Limb (tissue), 2 donors: ENCODE results near the gene TNFRSF8.
"Not testable (repeated sequence)": the region's sequence is repeated elsewhere in the genome, so short reads cannot be mapped to it uniquely, and the experiment has no call there.

ENCODE experiments used
- DNase-seq, 2 donors: peaks; one replicate each; pipeline ENCODE4 v3.0.0-alpha.2; 2016; ENCODE audit errors: extremely low spot score in 2 of 2

Gene TNFRSF8

DNA sequence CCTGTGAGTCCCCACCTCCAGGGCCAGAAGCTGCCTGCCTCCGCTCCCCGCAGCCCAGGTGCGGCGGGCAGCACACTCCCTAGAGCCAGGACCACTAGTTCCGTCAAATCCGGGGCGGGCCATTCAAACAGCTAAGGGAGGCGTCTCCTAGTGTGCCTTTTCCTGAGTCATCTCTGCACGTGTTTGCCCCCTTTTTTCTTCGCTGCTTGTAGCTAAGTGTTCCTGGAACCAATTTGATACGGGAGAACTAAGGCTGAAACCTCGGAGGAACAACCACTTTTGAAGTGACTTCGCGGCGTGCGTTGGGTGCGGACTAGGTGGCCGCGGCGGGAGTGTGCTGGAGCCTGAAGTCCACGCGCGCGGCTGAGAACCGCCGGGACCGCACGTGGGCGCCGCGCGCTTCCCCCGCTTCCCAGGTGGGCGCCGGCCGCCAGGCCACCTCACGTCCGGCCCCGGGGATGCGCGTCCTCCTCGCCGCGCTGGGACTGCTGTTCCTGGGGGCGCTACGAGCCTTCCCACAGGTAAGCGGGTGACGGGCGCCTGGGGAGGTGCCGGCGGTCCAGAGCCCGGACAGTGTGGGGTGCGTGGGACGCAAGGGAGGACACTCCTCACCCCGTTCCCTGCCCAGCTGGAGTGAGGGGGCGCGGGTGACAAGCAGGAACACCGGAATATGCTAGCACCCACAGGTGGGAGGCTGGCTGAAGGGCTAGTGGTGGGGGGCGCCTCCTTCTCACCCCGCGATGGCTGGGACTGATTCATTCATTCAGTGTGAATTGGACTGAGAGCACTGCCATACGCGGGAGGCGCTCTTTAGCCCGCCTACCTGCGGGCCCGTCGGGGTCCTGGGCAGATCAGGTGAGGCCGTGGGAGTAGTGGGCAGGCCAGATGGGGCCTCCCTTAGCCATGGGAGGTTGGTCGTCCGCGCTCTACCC is at the start of gene TNFRSF8:
TNFRSF8 (plus strand) TSS at position 163 of the 932 bp plus-strand sequence; CDS start at position 459, 296 bp downstream.
- no peak for DNase-seq

DNA sequence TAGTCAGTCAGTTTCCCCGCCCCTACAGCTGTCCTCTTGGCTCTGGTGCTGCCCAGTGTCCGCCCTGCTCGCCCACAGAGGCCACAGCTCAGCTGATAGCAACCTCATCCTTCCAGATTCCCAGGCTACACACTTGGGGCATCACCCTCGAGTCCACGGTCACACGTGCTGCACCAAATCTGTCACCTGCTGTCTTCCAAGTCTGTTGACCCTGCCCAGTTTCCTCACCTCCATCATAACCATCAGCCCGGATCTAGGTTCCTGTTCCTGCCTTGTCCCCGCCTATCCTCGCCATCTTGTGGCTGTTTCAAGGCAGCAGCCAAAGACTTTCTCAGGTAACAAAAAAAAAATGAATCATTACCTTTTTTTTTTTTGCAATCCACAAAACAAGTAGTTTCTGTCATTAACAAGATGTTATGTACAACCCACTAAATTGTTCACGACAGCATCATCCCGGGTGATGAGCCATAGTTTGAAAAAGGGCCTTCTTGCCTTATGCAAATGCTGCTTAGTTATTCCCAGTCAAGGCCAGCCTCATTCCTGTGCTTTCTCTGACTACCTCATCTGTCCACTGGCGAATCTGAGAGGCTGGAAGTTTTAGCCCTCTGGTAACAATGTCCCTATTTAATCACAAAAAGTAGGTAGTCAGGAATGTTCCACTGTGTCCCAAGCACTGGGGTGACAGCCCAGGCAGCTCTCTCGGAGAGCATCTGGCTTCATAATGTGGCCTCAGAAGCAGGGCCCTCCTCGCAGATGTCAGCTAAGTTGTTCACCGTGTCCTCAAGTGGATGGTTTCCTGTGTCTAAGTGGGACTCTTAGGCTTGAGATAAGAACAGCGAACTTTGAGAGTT is 48.7 kb upstream of the TNFRSF8 start:
- DNase-seq, result no peak

DNA sequence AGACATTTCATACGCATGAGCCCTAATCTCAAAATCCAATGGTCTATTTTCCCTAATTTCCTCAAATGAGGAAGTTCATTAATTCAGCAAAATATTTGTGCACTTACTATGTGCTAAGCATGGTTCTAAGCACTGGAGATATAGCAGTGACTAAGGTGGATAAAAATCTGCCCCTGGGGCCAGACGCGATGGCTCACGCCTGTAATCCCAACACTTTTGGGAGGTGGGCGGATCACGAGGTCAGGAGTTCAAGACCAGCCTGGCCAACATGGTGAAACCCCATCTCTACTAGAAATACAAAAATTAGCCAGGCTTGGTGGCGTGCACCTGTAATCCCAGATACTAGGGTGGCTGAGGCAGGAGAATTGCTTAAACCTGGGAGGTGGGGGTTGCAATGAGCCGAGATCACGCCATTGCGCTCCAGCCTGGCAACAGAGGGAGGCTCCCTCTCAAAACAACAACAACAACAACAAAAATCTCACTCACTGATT is 48.1 kb upstream of the TNFRSF8 start:
- DNase-seq, result no peak

DNA sequence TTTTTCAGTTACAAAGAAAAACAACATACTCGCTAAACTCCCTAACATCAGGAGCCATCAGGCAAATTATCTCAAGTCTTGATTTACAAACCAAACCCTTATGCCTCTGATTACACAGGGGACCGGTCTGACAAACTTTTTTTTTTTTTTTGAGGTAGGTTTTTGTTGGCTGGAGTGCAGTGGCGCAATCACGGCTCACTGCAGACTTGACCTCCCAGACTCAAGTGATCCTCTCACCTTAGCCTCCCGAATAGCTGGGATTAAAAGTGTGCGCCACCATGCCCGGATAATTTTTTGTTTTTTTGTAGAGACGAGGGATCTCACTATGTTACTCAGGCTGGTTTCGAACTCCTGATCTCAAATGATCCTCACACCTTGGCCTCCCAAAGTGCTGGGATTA is 47.6 kb upstream of the TNFRSF8 start:
- no peak for DNase-seq

DNA sequence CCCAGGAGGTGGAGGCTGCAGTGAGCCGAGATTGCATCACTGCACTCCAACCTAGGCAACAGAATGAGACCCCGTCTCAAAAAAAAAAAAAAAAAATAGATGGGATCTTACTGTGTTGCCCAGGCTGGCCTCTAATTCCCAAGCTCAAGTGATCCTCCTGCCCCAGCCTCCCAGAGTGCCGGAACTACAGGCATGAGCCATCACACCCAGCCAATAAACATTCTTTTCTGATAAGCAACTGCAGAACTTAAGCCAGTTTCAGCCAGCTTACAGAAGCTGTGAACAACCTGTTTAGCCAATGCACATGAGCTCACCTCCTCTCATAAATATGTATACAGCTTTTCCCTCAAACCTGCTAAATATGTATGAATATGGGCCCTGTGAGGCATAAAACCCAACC is 46.9 kb upstream of the TNFRSF8 start:
- no peak for DNase-seq

DNA sequence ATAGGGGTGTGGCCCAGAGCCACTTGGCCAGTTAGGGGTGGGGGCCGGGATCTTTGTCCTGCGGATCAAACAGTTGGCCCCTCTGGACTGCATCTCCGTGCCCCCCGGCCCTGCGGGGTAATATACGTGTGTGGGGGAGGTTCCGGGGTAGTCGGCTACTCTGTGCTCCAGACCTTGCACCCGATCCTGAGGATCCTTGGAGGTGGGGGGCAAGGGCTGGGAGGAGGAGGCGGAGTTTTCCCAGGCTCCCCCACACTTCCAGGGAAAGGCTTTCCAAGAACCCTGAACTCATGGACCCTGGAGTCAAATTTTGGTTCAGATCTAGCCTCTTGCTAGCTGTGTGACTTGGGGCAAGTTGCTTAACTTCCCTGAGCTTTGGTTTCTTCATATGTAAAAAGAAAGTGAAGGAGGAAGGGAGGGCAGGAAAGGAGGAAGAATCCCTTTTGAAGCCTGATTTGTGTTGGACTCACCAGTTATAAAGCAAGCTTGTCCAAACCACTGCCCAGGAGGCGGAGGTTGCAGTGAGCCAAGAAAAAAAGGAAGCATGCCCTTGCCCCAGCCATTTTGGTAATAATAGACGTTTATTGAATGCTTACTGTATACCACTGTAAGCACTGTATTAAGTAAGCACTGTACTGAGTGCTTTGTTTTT is 43.1 kb upstream of the TNFRSF8 start:
- no peak for DNase-seq

DNA sequence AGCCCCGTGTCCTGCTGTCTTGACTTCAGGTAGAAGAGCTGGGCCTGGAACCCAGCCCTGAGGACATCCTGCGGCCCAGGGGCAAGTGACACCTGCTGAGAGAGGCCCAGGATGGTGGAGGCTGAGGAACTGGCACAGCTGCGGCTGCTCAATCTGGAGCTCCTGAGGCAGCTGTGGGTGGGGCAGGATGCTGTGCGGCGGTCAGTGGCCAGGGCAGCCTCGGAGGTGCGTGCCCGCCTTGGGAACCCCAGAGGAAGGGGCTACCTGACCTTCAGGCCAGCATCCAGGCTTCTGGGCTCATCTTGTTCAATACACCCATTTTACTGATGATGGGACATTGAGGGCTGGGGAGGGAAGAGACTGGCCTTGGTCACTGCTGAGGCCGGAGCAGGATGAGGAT is 41.5 kb upstream of the TNFRSF8 start:
- no peak for DNase-seq

DNA sequence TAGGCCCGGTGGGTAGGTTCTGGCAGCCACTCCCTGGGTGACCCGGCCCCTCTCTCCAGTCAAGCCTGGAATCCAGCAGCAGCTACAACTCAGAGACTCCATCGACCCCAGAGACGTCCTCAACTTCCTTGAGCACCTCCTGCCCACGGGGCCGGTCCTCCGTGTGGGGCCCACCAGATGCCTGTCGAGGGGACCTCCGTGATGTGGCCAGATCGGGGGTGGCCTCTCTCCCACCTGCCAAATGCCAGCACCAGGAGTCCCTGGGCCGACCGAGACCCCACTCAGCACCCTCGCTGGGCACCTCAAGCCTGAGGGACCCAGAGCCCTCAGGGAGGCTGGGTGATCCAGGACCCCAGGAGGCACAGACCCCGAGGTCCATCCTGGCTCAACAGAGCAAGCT is 41.1 kb upstream of the TNFRSF8 start:
- no peak for DNase-seq

DNA sequence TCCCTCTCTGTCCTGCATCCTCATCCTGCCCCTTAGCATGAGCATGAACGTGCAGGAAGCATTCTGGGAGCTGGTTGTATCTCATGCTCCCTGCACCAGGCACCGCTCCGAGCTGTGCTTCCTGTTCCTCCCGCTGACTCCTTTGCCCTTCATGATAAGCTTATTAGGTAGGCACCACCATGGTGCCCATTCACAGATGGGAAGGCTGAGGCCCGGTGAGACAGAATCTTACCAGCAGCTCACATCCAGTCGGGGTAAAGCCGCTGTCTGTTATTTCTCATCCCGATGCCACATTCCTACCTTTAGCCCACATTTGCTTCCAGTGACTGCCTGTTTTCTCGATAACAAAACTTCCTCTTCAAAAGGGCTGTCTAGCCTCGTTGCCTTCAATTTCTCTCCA is 36.5 kb upstream of the TNFRSF8 start:
- no peak for DNase-seq

DNA sequence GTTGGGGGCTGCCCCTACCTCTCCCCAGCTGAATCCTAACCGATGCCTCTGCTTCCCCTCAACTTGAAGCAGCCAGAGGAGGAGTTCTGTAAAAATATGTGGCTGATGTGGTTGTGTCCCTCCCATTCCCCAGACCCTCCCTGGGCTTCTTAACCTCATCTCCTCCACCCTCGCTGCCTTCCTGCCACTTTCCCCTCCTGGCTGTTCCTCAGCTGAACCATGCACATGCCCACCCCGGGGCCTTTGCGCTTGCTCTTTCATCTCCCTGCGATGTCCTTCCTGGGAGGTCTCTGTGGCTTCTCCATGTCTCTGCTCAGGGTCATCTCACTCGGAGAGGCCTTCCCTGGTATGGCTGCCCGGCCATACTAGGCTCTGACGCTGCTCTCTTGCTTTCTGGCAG is 34.9 kb upstream of the TNFRSF8 start:
- DNase-seq, result no peak

DNA sequence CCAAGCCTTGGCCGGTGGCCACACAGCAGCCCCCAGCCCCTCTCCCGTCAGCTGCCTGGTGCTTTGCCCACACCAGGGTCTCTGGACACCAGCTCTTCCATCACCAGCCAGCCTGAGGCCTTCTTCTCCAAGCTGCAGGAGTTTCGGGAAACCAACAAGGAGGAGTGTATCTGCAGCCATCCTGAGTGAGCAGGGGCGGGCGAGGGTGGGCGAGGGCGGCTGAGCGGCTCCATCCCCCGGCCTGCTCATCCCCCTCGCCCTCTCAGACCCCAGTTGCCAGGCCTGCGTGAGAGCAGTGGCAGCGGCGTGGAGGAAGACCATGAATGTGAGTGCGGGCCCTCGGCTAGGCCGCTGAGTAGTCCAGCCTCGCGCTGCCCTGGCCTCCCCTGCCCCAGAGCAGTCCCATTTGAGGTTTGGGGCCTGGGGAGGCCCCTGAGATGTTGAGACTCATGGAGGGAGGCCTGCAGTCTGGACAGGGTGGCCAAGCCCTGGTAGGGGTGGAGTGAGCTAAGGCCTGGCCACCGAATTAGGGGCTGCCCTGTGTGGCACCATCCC is 34.1 kb upstream of the TNFRSF8 start:
- DNase-seq, result no peak

DNA sequence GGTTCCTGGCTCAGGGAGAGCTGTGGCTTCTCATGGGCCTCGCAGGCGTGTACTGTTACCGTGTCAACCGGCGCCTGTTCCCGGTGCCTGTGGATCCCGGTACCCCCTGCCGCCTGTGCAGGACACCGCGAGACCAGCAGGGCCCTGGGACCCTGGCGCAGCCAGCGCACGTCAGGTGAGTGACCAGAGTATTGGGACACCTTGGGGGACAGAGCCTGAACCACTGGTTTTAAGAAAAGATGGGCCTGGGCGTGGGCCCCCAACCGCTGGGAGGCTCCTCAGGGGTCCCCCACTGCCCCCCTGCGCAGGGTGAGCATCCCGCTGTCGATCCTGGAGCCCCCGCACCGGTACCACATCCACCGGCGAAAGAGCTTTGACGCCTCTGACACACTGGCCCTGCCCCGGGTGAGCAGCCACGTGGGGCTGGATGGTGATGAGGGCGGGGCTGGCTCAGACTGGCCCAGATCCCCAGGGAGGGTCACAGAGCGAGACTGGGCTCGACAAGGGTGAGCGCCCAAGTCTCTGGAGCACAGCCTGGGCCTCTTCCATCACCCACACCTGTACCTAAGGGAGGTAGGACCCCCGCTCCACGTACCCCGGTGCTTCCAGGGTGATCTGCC is 33.3 kb upstream of the TNFRSF8 start:
- no peak for DNase-seq

DNA sequence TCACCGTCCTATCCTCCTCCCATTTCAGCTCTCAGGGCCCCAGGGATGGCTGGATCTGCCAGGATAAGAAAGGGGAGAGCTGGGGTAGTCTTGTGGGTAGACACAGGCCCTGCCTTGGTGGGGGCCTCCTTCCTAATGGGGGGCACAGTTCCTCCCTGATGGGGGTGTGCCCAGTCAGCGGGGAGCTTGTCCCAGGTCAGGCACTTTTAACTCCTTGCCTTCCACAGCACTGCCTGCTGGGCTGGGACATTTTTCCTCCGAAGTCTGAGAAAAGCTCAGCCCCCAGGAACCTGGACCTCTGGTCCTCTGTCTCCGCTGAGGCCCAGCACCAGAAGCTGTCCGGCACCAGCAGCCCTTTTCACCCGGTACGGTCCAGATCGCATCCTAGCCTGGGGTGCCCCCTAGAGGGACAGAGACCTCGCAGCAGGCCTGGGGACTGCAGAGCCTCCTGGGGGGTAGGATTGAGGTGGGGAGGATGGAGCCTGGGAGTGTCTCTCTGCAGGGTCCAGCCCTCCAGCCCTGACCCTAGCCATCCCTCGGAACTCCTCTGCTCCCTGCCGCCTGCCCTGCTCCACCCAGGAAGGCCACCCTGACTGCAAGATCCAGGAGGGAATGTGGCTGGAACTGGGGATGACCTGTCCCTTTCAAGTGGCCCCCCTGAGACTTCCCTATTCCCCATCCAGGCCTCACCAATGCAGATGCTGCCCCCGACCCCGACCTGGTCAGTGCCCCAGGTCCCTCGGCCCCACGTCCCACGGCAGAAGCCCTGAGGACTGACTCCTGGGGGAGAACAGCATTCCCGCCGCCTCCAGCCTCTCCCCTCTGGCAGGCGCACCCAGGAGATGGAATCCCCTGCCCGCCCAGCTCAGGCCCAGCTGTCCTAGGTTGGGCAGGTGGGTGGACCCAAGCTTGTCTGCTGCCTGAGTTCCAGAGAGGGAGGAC is 31.8 kb upstream of the TNFRSF8 start:
- no peak for DNase-seq

DNA sequence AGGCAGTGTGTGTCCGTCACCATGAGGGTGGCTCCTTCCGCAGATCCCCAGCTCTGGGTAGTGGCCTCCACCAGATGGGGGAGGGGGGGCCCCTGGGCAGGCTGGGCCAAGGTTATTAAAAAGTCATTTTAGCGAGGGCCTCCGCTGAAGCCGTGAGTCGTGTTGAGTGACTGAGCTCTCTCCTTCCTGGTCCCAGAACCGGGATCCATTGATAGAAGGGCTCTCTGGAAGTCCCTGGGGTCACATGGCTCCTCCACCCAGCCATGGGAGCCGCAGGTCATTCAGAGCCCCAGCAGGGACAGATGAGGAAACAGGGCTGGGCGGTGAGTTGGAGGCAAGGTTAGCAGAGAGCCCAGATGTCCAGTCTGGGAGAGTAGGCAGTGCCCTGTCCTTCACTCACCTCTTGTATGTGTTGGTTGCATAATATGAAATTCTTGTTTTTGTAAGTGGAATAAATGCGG is 30.9 kb upstream of the TNFRSF8 start:
- no peak for DNase-seq

DNA sequence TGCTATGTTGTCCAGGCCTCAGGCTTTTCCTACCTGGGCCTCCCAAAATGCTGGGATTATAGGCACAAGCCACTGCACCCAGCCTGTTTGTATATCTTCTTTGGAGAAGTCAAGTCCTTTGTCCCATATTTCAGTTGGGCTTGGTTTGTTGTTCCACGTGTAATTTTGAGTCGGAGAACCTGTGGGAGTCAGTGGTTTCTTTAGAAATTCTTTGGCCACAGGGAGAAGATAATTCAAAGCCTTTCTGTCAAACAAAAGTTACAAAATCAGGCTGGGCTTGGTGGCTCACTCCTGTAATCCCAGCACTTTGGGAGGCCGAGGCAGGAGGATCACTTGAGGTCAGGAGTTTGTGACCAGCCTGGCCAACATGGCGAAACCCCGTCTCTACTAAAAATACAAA is 29.7 kb upstream of the TNFRSF8 start:
- not testable (repeated sequence) for DNase-seq

DNA sequence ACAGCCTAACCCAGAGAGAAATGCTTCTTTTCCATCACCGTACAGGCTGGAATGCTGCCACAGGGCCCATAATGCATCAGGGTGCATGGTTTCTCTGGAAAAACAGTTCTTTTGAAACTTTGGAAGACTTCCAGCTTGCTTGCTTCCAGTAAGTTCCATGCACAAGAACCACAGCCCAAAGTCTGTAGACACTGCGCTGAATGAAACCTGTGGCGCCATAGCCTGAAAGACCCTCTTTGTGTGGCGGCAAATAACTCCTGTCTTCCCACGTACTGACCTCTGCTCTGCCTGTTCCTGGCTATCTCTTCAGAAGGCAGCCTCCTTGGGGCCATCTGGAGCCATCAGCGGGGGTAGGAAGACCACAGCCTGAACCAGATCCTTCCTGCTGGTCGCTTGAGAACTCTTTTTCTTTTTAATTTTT is 28.7 kb upstream of the TNFRSF8 start:
- DNase-seq, result peak; percentile 60 to 73

DNA sequence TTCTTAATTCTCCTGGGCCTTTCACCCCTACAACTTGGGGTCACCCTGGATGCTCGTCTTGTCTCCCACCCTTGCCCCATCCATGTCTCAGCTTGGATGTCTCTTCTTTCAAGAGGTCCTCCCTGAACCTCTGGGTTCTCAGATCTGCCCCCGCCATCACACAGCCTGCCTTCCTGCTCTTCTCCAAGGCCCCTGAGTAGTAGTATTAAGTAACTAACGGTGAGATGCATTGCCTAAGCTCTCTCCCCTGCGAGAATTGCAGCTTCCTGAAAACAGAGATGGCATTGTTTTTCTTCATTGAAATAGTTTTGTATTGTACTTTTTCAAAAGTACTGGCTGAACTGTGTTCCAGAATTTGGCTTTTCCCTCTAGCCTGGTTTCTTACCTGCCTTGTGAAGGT is 27.8 kb upstream of the TNFRSF8 start:
- no peak for DNase-seq

DNA sequence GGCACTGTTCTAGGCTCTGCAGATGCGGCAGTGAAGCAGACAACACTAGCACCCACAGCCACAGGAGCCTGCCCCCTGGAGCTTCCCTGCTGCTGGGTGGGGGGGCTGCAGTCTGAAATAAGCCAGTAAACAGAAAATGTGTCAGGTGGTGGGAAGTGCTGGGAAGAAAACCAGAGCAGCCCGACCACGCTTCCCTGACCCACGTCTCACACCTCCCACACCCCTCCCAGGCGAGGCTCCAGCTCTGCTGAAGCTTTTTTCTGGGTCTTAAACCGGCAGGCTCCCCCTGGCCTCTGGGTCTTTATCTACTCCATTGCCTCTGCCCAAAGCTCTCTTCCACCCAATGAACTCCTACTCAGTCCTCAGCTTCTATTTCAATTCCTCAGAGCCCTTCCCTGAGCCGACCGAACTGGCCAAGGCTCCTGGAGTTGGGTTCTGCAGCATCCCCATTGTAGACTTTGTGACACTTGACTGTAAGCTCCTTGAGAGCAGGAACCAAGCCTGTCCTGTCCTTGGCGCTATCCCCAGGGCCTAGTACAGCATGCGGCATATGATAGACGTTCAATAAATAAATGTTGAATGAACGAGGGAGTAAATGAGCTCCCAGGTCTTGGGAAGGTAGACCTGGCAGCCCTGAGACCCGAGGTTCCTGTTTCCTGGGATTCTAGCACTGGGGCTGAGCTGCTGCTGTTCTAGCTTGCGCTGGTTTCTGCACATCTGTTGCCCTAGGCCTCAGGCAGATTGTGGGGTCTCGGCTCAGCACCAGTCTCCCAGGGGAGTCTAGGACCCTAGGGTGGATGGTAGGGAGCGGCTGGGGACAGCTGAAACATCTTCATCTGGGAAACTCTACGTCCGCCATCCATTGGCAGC is 25.4 kb upstream of the TNFRSF8 start:
- DNase-seq, result no peak
